SJCRH30 (cell line): ENCODE data around the gene ARID4A. TPM values are rescaled to one million over a fixed set of nuclear protein-coding genes. Genes with fewer than 3 reads are reported as not detected.
"Not testable (repeated sequence)": the region's sequence is repeated elsewhere in the genome, so short reads cannot be mapped to it uniquely, and the experiment has no call there.

Experiments
- DNase-seq, 2 experiments: peaks; one replicate each; pipeline ENCODE4 v3.0.0-alpha.2; 2015 to 2020
- H3K27ac ChIP-seq: fragments of 250-450 bp; sonication (Bioruptor Pico); 2 replicates; pipeline ENCODE4 v1.5.1; 2020; ENCODE audit warnings: mild to moderate bottlenecking, moderate library complexity
- H3K27me3 ChIP-seq: fragments of 250-450 bp; sonication (Bioruptor Pico); 2 replicates; pipeline ENCODE4 v1.5.1; 2020; ENCODE audit warnings: mild to moderate bottlenecking, moderate library complexity
- H3K36me3 ChIP-seq: fragments of 250-450 bp; sonication (Bioruptor Pico); 2 replicates; pipeline ENCODE4 v1.5.1; 2020; ENCODE audit warnings: mild to moderate bottlenecking, moderate library complexity
- H3K4me1 ChIP-seq: fragments of 250-450 bp; sonication (Bioruptor Pico); 2 replicates; pipeline ENCODE4 v1.5.1; 2020; ENCODE audit warnings: mild to moderate bottlenecking, moderate library complexity
- H3K4me3 ChIP-seq: fragments of 250-450 bp; sonication (Bioruptor Pico); 2 replicates; pipeline ENCODE4 v1.5.1; 2020; ENCODE audit warnings: mild to moderate bottlenecking, moderate library complexity
- H3K9me3 ChIP-seq: fragments of 250-450 bp; sonication (Bioruptor Pico); replicated peaks from 2 replicates; pipeline ENCODE4 v1.5.1; 2020; ENCODE audit warnings: mild to moderate bottlenecking, moderate library complexity
- total RNA-seq: library from RNA; depleted of rRNA; stranded (reverse); fragments of >200 nt; shearing (Covaris generic); gene quantifications from 2 replicates; pipeline ENCODE4 v1.2.3, GENCODE V29; 2014; rRNA removed

The ARID4A gene
- total RNA-seq: 11.0 and 12.7 TPM in 2 replicates

- no peaks in the 10 kb centered on the region for H3K27me3 ChIP-seq
- peak within 1 kb of the TSS; percentile 89 for H3K4me3 ChIP-seq
- H3K27ac ChIP-seq: peak within 1 kb of the TSS; percentile 94
- H3K36me3 ChIP-seq: peaks cover 16% of the 10 kb centered on the region
- peaks cover 8% of the 10 kb centered on the region; the same call in 1 of the 2 replicates for H3K4me1 ChIP-seq
- H3K9me3 ChIP-seq: no peaks in the 10 kb centered on the region
- DNase-seq: peak; percentile 24 to 40
Measured at GRCh38 chr14:58298477-58299400, at the start of gene ARID4A. TSS of gene ARID4A (plus strand) at chr14:58298555. CDS start at chr14:58299855, 1,300 bp downstream.

GRCh38 chr14:58249611-58250010 is 48.7 kb upstream of the ARID4A start:
- no peak overlapping the region for H3K4me3 ChIP-seq
- H3K27ac ChIP-seq: no peak overlapping the region
- H3K27me3 ChIP-seq: no peaks in the 10 kb centered on the region
- H3K9me3 ChIP-seq: no peaks in the 10 kb centered on the region
- H3K36me3 ChIP-seq: peaks cover 31% of the 10 kb centered on the region
- no peak for DNase-seq
- H3K4me1 ChIP-seq: peaks cover 6% of the 10 kb centered on the region; the same call in 1 of the 2 replicates

GRCh38 chr14:58258156-58258555 is 40.2 kb upstream of the ARID4A start:
- Histone ChIP-seq H3K4me3 (no peak overlapping the region), H3K36me3 (peaks cover 65% of the 10 kb centered on the region), H3K27ac (no peak overlapping the region), H3K4me1 (no peaks in the 10 kb centered on the region), H3K9me3 (no peaks in the 10 kb centered on the region), H3K27me3 (no peaks in the 10 kb centered on the region)
- no peak for DNase-seq

- H3K4me1 ChIP-seq, H3K27me3 ChIP-seq, H3K27ac ChIP-seq, H3K9me3 ChIP-seq, DNase-seq, H3K4me3 ChIP-seq: not testable (repeated sequence)
- H3K36me3 ChIP-seq: peaks cover 84% of the 10 kb centered on the region
Measured at GRCh38 chr14:58262005-58262404, 36.4 kb upstream of the ARID4A start.

GRCh38 chr14:58265401-58265800 is 33.0 kb upstream of the ARID4A start:
- no peak overlapping the region for H3K4me3 ChIP-seq
- peaks cover 89% of the 10 kb centered on the region for H3K36me3 ChIP-seq
- no peak for DNase-seq
- no peaks in the 10 kb centered on the region for H3K27me3 ChIP-seq
- H3K4me1 ChIP-seq: no peaks in the 10 kb centered on the region
- H3K27ac ChIP-seq: no peak overlapping the region
- no peaks in the 10 kb centered on the region for H3K9me3 ChIP-seq

- peaks cover 84% of the 10 kb centered on the region for H3K36me3 ChIP-seq
- H3K4me1 ChIP-seq: no peaks in the 10 kb centered on the region
- no peaks in the 10 kb centered on the region for H3K9me3 ChIP-seq
- no peak overlapping the region for H3K27ac ChIP-seq
- no peak for DNase-seq
- no peaks in the 10 kb centered on the region for H3K27me3 ChIP-seq
- no peak overlapping the region for H3K4me3 ChIP-seq
Measured at GRCh38 chr14:58270628-58271027, 27.7 kb upstream of the ARID4A start.

- H3K9me3 ChIP-seq: no peaks in the 10 kb centered on the region
- peaks cover 66% of the 10 kb centered on the region for H3K36me3 ChIP-seq
- no peaks in the 10 kb centered on the region for H3K27me3 ChIP-seq
- no peak overlapping the region for H3K4me3 ChIP-seq
- no peak overlapping the region for H3K27ac ChIP-seq
- H3K4me1 ChIP-seq: no peaks in the 10 kb centered on the region
- no peak for DNase-seq
Measured at GRCh38 chr14:58272588-58273372, 25.6 kb upstream of the ARID4A start.

GRCh38 chr14:58274881-58275280 is 23.5 kb upstream of the ARID4A start:
- no peaks in the 10 kb centered on the region for H3K27me3 ChIP-seq
- H3K4me3 ChIP-seq: no peak overlapping the region
- no peaks in the 10 kb centered on the region for H3K4me1 ChIP-seq
- no peaks in the 10 kb centered on the region for H3K9me3 ChIP-seq
- no peak for DNase-seq
- H3K27ac ChIP-seq: no peak overlapping the region
- peaks cover 54% of the 10 kb centered on the region for H3K36me3 ChIP-seq

- Histone ChIP-seq H3K9me3 (no peaks in the 10 kb centered on the region), H3K27ac (no peak overlapping the region), H3K4me3 (no peak overlapping the region), H3K27me3 (no peaks in the 10 kb centered on the region), H3K4me1 (no peaks in the 10 kb centered on the region), H3K36me3 (peaks cover 49% of the 10 kb centered on the region)
- DNase-seq: no peak
Measured at GRCh38 chr14:58275527-58276190, 22.7 kb upstream of the ARID4A start.

GRCh38 chr14:58276208-58276607 is 22.1 kb upstream of the ARID4A start:
- Histone ChIP-seq H3K9me3 (no peaks in the 10 kb centered on the region), H3K27me3 (no peaks in the 10 kb centered on the region), H3K27ac (no peak overlapping the region), H3K4me1 (peaks cover 3% of the 10 kb centered on the region), H3K36me3 (peaks cover 48% of the 10 kb centered on the region), H3K4me3 (no peak overlapping the region)
- no peak for DNase-seq

GRCh38 chr14:58278177-58278576 is 20.2 kb upstream of the ARID4A start:
- H3K4me3 ChIP-seq: no peak overlapping the region
- H3K27ac ChIP-seq: no peak overlapping the region
- no peak for DNase-seq
- H3K27me3 ChIP-seq: no peaks in the 10 kb centered on the region
- H3K36me3 ChIP-seq: peaks cover 32% of the 10 kb centered on the region
- peaks cover 4% of the 10 kb centered on the region for H3K4me1 ChIP-seq
- no peaks in the 10 kb centered on the region for H3K9me3 ChIP-seq

- no peaks in the 10 kb centered on the region for H3K9me3 ChIP-seq
- H3K27me3 ChIP-seq: no peaks in the 10 kb centered on the region
- H3K4me1 ChIP-seq: peaks cover 4% of the 10 kb centered on the region
- no peak overlapping the region for H3K27ac ChIP-seq
- DNase-seq: peak in 1 of 2 experiments; percentile 11
- H3K4me3 ChIP-seq: no peak overlapping the region
- H3K36me3 ChIP-seq: peaks cover 49% of the 10 kb centered on the region
Measured at GRCh38 chr14:58280954-58281787, 17.2 kb upstream of the ARID4A start.

GRCh38 chr14:58281969-58282368 is 16.4 kb upstream of the ARID4A start:
- no peaks in the 10 kb centered on the region for H3K27me3 ChIP-seq
- no peak overlapping the region for H3K27ac ChIP-seq
- peaks cover 4% of the 10 kb centered on the region for H3K4me1 ChIP-seq
- peaks cover 54% of the 10 kb centered on the region for H3K36me3 ChIP-seq
- no peak for DNase-seq
- H3K9me3 ChIP-seq: no peaks in the 10 kb centered on the region
- H3K4me3 ChIP-seq: no peak overlapping the region
